Measurements from ENCODE around the gene FBXO3.
"Not testable (repeated sequence)": the region's sequence is repeated elsewhere in the genome, so short reads cannot be mapped to it uniquely, and the experiment has no call there.

FBXO3 gene

GRCh38 chr11:33773987-33774735 lies at the start of gene FBXO3:
Gene FBXO3, minus strand, starts transcription at chr11:33774520. Its CDS starts 23 bp downstream, at chr11:33774497.
- DNase-seq = peak; percentile 66

- DNase-seq = peak; percentile 15
Observed at GRCh38 chr11:33822981-33823380, 48.7 kb upstream of the FBXO3 start.

- DNase-seq = no peak
Observed at GRCh38 chr11:33819278-33820035, 45.1 kb upstream of the FBXO3 start.

- peak; percentile 78 for DNase-seq
Observed at GRCh38 chr11:33808228-33808828, 34.0 kb upstream of the FBXO3 start.

- DNase-seq = no peak
Observed at GRCh38 chr11:33804471-33804870, 30.2 kb upstream of the FBXO3 start.

GRCh38 chr11:33802194-33802950 lies 28.1 kb upstream of the FBXO3 start:
- DNase-seq = no peak

- no peak for DNase-seq
Observed at GRCh38 chr11:33801821-33802193, 27.5 kb upstream of the FBXO3 start.

- no peak for DNase-seq
Observed at GRCh38 chr11:33797879-33798278, 23.6 kb upstream of the FBXO3 start.

- DNase-seq = no peak
Observed at GRCh38 chr11:33790040-33790439, 15.7 kb upstream of the FBXO3 start.

GRCh38 chr11:33788095-33788494 lies 13.8 kb upstream of the FBXO3 start:
- not testable (repeated sequence) for DNase-seq

GRCh38 chr11:33787076-33787475 lies 12.8 kb upstream of the FBXO3 start:
- peak; percentile 15 for DNase-seq

- DNase-seq = no peak
Observed at GRCh38 chr11:33785609-33786008, 11.3 kb upstream of the FBXO3 start.

GRCh38 chr11:33779849-33780528 lies 5.7 kb upstream of the FBXO3 start:
- DNase-seq = no peak

- no peak for DNase-seq
Observed at GRCh38 chr11:33778675-33779074, 4.4 kb upstream of the FBXO3 start.

GRCh38 chr11:33777906-33778305 lies 3.6 kb upstream of the FBXO3 start:
- DNase-seq = no peak

GRCh38 chr11:33775832-33776470 lies 1.6 kb upstream of the FBXO3 start:
- DNase-seq = no peak

- DNase-seq = no peak
Observed at GRCh38 chr11:33775467-33775807, 1.1 kb upstream of the FBXO3 start.

- peak; percentile 6 for DNase-seq
Observed at GRCh38 chr11:33774736-33775466, 581 bp upstream of the FBXO3 start.

- no peak for DNase-seq
Observed at GRCh38 chr11:33773404-33773986, 825 bp downstream of the FBXO3 start.

GRCh38 chr11:33772870-33773269 lies 1.4 kb downstream of the FBXO3 start:
- DNase-seq = no peak

GRCh38 chr11:33772300-33772699 lies 2.0 kb downstream of the FBXO3 start:
- peak; percentile 5 for DNase-seq

Measured in inflammatory macrophage treated with lipopolysaccharide for 4 hours (primary cell).